Pulmonary artery endothelial cell (primary cell): ENCODE measurements around the gene AVP. TPM values are rescaled to one million over a fixed set of nuclear protein-coding genes. Genes with fewer than 3 reads are reported as not detected.
"Not testable (repeated sequence)": the region's sequence is repeated elsewhere in the genome, so short reads cannot be mapped to it uniquely, and the experiment has no call there.

Experiments used
- DNase-seq: peaks from one replicate; pipeline ENCODE4 v3.0.0-alpha.2; 2011; ENCODE audit warnings: low read depth, low spot score
- total RNA-seq: library from RNA; depleted of rRNA; stranded (reverse); fragments of >200 nt; gene quantifications from 2 replicates; pipeline ENCODE4 v1.2.3, GENCODE V29; 2014

AVP gene
- not detected in 2 replicates for total RNA-seq

GRCh38 chr20:3084283-3084985 is at the start of gene AVP:
TSS of gene AVP (minus strand) at chr20:3084724. CDS start at chr20:3084674, 50 bp downstream.
- no peak for DNase-seq

- DNase-seq = no peak
These were observed 49.6 kb upstream of the AVP start for GRCh38 chr20:3134151-3134550.

GRCh38 chr20:3133155-3133554 is 48.6 kb upstream of the AVP start:
- DNase-seq = no peak

GRCh38 chr20:3130051-3130600 is 45.6 kb upstream of the AVP start:
- no peak for DNase-seq

- no peak for DNase-seq
These were observed 44.6 kb upstream of the AVP start for GRCh38 chr20:3129094-3129493.

- DNase-seq = no peak
These were observed 43.9 kb upstream of the AVP start for GRCh38 chr20:3128275-3128984.

GRCh38 chr20:3126527-3126859 is 42.0 kb upstream of the AVP start:
- no peak for DNase-seq

GRCh38 chr20:3125776-3126526 is 41.4 kb upstream of the AVP start:
- not testable (repeated sequence) for DNase-seq

GRCh38 chr20:3124773-3125560 is 40.4 kb upstream of the AVP start:
- not testable (repeated sequence) for DNase-seq

- DNase-seq = not testable (repeated sequence)
These were observed 39.6 kb upstream of the AVP start for GRCh38 chr20:3124163-3124562.

- DNase-seq = no peak
These were observed 39.0 kb upstream of the AVP start for GRCh38 chr20:3123542-3123941.

GRCh38 chr20:3121955-3122610 is 37.6 kb upstream of the AVP start:
- no peak for DNase-seq

GRCh38 chr20:3121271-3121911 is 36.9 kb upstream of the AVP start:
- peak; percentile 29 for DNase-seq

GRCh38 chr20:3119044-3119443 is 34.5 kb upstream of the AVP start:
- DNase-seq = no peak

- DNase-seq = peak; percentile 43
These were observed 33.4 kb upstream of the AVP start for GRCh38 chr20:3117839-3118379.

GRCh38 chr20:3116341-3116740 is 31.8 kb upstream of the AVP start:
- DNase-seq = no peak

- no peak for DNase-seq
These were observed 30.9 kb upstream of the AVP start for GRCh38 chr20:3115190-3116107.

- no peak for DNase-seq
These were observed 27.5 kb upstream of the AVP start for GRCh38 chr20:3111995-3112394.

- DNase-seq = no peak
These were observed 27.0 kb upstream of the AVP start for GRCh38 chr20:3111507-3111906.
